Activated CD8-positive, alpha-beta memory T cell treated with anti-CD3 and anti-CD28 coated beads for 36 hours (primary cell): ENCODE results near the gene SBNO2. TPM values are rescaled to one million over a fixed set of nuclear protein-coding genes. Genes with fewer than 3 reads are reported as not detected.

Experiments used
- CTCF ChIA-PET: fragments of 350-600 bp; sonication (Branson Sonifier 250); formaldehyde crosslinking; loops from one replicate; lab custom pipeline; 2021; ENCODE audit warnings: antibody characterized with exemption; lab: Charles Lee
- POLR2A ChIA-PET: fragments of 350-600 bp; sonication (Branson Sonifier 250); formaldehyde crosslinking; loops from one replicate; lab custom pipeline; 2021; ENCODE audit warnings: antibody characterized with exemption; lab: Charles Lee
- total RNA-seq, 2 experiments: library from RNA; stranded (reverse); gene quantifications; one replicate each; pipeline ENCODE4 v1.2.3, GENCODE V29; 2021

Gene SBNO2
- total RNA-seq, 2 experiments from 2014 or later: 56.6 to 59.0 TPM

DNA sequence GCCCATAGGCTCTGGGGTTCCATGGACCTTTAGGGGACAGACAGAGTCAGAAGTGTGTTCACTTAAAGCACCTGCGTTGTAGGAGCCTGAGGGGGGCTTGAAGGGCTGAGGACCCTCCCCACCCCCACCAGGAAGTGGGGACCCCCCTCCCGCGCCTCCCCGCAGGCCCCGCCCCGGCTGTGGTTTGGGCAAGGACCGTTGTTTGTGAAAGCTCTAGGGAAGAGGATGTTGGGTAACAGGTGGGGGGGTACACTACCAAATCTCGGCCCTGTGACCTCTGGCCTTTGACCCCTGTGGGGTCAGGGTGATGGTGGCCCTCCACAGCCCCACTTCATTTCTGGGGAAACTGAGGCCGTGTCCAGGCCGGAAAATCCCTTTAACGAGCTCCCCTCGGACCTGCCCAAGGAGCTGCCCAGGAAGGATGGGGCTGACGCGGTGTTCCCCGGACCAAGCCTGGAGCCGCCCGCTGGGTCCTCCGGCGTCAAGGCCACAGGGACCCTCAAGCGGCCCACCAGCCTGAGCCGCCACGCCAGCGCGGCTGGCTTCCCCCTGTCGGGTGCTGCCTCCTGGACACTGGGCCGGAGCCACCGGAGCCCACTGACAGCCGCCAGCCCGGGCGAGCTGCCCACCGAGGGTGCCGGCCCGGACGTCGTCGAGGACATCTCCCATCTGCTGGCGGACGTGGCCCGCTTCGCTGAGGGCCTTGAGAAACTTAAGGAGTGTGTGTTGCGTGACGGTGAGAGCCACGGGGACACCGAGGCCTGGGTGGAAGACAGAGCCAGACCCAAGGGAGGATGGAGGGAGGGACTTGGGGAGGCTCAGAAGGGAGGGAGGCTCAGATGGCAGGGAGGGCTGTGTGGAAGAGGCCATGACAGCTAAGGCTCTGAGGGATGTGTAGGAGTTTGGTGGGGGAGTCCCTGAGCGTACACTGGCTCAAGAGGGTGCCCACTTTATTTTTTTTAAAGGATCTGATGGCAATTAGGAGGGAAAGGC is 105.8 kb downstream of the SBNO2 start:
- CTCF ChIA-PET: interaction anchor here (1.1 to 2.5 kb wide), 13 partner anchors 9 to 198 kb away, joined by 3 to 17 read pairs (median 7); partner anchors contain the start of gene GPX4
- POLR2A ChIA-PET: interaction anchor here (0.5 to 3.3 kb wide), 12 partner anchors 8 to 63 kb away, joined by 3 to 23 read pairs (median 8); partner anchors contain the start of genes ABCA7, CNN2 and GPX4

DNA sequence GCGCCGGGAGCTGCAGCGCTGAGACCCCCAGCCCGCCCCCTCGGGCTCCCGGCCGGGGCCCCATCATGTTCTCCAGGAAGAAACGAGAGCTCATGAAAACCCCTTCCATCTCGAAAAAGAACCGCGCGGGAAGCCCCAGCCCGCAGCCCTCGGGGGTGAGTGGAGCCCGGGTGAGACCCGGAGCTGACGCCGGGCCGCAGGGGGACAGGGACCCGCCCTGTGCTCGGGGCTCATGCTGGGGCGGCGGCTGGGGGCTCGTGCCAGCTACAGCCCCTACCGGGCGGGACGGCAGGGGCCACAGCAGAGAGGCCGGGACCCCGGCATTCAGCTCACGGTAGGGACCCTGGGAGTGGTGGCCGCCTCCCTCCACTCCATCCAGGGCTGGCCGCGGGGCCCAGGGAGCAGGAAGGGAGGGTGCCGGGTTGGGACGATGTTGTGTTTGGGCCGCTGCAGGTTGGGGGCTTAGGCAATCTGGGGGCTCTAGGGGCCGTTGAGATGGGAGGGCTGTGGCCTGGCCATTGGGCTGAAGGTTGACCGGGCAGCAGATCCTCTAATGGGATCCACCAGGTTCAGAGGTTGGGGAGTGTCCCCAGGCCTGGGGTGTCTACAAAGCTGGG is 106.6 kb downstream of the SBNO2 start:
- ChIA-PET CTCF (interaction anchor here (0.9 to 2.5 kb wide), 16 partner anchors 10 to 199 kb away, joined by 3 to 17 read pairs (median 5); partner anchors contain the start of gene GPX4), POLR2A (interaction anchor here (0.5 to 3.3 kb wide), 15 partner anchors 9 to 201 kb away, joined by 3 to 23 read pairs (median 6); partner anchors contain the start of genes ABCA7, CIRBP, CNN2 and GPX4)

DNA sequence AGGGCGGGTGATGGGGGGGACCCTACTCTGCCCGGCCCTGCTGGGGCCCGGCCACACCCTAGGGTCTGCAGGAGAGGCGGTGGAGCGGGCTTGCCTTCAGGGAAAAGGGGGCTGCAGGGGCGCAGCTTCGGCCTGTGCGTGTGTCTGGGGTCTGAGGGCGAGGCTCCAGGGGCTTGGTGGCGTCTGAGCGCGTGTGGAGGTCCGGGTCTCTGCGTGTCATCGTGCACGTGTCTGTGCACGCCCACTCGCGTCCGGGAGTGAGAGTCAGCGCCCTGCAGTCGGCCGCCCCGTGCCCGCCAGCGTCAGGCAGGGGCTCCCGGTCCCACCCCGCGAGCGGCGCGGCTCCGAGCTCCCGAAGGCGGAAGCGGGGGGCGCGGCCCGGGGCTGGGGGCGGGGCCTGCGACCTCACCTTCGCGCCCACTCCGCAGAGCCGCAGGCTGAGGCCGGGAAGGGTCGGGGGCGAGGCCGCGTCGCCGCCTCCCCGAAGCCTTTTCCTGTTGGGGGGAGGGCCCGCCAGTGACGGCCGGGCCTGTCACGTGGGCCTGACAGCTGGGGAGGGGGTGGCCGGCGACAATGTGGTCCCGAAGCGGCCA is 107.2 kb downstream of the SBNO2 start, which contains the start of gene ARHGAP45:
TSS of gene ARHGAP45 (plus strand) at position 420 of the 593 bp plus-strand sequence. CDS start 239 bp downstream, outside the sequence.
- ChIA-PET CTCF (interaction anchor here (0.9 to 2.5 kb wide), 15 partner anchors 10 to 200 kb away, joined by 3 to 17 read pairs (median 5); partner anchors contain the start of genes GPX4 and WDR18), POLR2A (interaction anchor here (0.5 to 3.3 kb wide), 15 partner anchors 10 to 202 kb away, joined by 3 to 23 read pairs (median 6); partner anchors contain the start of genes ABCA7, CIRBP, CNN2 and GPX4)

DNA sequence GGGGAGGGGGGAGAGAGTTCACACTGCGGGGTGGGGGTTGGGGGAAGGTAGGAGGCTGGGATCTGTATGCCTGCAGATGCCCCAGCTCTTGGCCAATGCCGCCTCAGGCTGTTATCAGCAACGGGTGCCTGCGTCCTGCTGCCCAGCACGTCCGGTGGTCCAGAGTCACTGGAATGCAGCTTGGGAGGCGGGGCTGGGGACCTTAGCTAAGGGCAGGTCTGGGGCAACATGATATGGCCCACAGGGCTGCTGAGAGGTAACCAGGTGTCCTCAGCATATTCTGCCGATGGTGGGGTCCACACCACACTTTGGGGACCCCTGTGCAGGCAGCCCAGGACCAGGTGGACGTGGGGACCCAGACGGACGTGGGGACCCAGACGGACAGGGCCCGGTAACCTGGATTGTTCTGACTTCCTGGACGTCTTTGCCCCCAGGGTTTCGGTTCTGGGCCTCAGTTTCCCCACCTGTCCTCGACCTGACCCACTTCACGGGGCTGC is 107.8 kb downstream of the SBNO2 start:
- CTCF ChIA-PET: interaction anchor here (0.7 to 2.5 kb wide), 15 partner anchors 11 to 200 kb away, joined by 3 to 17 read pairs (median 5); partner anchors contain the start of gene WDR18
- POLR2A ChIA-PET: interaction anchor here (0.5 to 3.3 kb wide), 8 partner anchors 10 to 65 kb away, joined by 3 to 23 read pairs (median 12); partner anchors contain the start of genes ABCA7, CNN2 and GPX4

DNA sequence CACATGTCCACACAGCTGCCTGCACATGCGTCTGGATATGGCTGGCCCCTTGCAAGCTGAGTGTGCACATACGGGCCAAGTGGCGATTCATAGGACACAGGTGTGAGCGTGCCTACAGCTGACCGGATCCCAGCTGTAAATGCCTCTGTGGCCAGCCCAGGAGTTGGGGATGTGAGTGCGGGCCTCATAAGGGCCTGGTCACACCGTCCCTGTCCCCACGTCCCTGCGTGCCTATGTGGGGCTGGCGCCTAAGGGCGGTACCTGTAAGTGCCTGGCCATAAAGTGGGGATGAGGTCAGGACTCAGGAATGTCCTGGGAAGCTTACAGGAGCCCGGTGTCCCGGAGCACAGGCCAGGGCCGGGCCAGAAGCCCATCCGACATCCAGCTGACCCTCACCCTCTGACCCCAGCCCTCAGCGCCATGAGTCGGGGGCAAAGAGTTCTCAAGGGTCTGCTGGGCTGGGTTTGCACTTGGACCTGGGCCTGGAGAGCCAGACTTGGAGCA is 108.4 kb downstream of the SBNO2 start:
- ChIA-PET POLR2A (interaction anchor here (1.0 kb wide), 1 partner anchor 15 kb away, joined by 3 read pairs; no protein-coding TSS in a partner anchor), CTCF (interaction anchor here (0.7 to 2.2 kb wide), 11 partner anchors 22 to 137 kb away, joined by 3 to 10 read pairs (median 4); partner anchors contain the start of gene WDR18)

DNA sequence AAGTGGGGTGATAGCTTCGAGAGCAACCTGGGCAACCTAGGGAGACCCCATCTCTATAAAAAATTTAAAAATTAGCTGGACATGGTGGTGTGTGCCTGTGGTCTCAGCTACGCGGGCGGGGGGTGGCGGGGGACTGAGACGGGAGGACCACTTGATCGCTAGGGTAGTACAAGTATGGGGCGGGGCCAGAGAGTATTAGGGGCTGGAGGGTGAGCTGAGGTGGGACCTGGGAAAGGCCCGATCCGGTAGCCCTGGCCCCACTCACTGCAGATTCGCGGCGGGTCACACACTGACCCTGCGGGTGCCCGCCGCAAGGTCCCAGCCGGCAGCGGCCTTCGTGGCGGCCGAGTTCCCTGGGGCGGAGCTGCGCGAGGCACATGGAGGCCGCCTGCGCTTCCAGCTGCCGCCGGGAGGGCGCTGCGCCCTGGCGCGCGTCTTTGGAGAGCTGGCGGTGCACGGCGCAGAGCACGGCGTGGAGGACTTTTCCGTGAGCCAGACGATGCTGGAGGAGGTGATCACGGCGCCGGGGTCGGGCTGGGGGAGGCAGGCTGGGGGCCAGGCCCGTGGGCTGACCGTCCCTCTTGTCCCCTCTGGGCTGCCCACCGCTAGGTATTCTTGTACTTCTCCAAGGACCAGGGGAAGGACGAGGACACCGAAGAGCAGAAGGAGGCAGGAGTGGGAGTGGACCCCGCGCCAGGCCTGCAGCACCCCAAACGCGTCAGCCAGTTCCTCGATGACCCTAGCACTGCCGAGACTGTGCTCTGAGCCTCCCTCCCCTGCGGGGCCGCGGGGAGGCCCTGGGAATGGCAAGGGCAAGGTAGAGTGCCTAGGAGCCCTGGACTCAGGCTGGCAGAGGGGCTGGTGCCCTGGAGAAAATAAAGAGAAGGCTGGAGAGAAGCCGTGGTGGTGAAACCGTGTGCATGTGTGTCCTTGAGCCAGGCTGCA is 109.1 kb downstream of the SBNO2 start:
- POLR2A ChIA-PET: interaction anchor here (0.6 to 1.1 kb wide), 5 partner anchors 15 to 43 kb away, joined by 3 to 6 read pairs (median 4); no protein-coding TSS in a partner anchor
- CTCF ChIA-PET: interaction anchor here (0.6 to 2.5 kb wide), 19 partner anchors 9 to 308 kb away, joined by 3 to 15 read pairs (median 4); partner anchors contain the start of genes RNU6-2 and WDR18

DNA sequence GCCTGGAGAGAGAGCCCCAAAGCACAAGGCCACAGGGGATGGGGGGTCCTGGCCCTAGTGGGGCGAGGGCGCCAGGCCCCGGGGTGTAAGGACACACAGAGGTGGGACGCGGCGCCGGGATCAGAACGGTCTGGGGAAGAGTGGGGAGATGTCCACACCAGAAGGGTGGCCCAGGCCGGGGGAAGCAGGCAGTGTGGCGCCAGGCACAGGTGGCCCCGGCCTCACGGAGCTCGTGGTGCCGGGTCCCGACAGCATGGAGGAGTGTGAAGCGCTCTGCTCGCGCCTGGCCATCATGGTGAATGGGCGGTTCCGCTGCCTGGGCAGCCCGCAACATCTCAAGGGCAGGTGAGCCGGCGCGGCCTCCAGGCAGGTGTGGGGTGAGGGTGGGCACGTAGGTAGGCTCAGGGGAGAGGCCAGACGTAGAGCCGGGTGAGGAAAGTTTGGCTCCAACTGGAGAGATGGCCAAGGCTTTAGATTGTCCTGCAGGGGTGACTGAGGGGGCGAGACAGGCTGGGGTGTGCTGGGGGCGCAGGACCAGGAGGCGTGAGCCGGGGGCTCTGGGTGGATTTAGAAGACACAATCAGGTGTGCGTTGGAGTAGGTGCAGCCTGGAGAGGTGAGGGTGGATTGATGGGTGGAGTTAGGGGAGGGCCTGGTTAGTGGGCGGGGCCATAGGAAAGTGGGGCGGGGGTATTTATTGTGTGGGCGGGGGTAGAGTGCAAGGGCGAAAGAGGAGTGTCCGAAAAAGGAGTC is 110.0 kb downstream of the SBNO2 start:
- CTCF ChIA-PET: interaction anchor here (0.6 to 2.5 kb wide), 17 partner anchors 8 to 309 kb away, joined by 3 to 15 read pairs (median 4); partner anchors contain the start of gene WDR18
- POLR2A ChIA-PET: interaction anchor here (0.6 to 1.1 kb wide), 5 partner anchors 15 to 44 kb away, joined by 3 to 6 read pairs (median 4); no protein-coding TSS in a partner anchor

DNA sequence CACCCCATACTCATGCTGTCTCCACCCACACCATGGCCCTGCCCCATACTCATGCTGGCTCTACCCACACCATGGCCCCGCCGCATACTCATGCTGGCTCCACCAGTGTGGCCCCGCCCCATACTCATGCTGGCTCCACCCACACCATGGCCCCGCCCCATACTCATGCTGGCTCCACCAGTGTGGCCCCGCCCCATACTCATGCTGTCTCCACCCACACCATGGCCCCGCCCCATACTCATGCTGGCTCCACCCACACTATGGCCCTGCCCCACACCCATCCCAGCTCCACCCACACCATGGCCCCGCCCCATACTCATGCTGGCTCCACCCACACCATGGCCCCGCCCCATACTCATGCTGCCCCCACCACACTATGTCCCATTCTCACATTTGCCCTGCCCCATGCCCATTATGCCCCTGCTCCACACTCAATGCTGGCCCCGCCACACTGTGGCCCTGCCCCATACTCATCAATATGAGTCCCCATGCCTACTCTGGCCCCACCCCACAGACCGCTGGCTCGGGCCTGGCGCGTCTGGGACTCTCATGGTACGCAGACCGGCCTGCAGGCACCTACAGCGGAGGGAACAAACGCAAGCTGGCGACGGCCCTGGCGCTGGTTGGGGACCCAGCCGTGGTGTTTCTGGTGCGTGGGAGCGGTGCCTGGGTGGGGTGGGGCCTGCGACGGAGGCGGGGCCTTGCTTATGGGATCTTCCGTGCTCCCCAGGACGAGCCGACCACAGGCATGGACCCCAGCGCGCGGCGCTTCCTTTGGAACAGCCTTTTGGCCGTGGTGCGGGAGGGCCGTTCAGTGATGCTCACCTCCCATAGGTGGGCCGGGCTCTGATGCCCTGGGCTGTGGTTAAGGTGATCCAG is 110.8 kb downstream of the SBNO2 start:
- POLR2A ChIA-PET: no interaction called here
- CTCF ChIA-PET: interaction anchor here (2.5 kb wide), 1 partner anchor 19 kb away, joined by 11 read pairs; no protein-coding TSS in a partner anchor

DNA sequence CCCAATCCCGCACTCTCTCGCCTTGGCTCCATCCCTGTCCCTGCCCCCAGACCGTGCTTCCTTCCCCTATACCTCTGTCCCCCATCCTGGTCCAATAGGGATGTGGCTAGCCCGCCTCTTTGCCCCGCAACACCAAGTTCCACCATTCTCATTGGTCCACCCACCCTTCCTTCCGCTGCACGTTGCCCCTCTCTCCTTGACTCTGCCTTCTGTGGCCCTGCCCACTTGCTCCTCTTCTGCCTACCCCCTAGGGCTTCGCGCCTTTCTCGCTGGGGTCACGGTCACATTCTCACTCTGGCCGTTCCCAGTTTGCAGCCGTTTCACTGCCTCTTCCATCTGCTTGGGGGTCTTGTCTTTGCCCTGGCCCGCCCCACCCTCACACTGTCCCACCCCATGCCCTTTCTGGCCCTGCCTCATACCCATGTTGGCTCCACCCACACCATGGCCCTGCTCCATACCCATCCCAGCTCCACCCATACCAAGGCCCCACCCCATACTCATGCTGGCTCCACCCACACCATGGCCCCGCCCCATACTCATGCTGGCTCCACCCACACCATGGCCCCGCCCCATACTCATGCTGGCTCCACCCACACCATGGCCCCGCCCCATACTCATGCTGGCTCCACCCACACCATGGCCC is 111.6 kb downstream of the SBNO2 start:
- CTCF ChIA-PET: no interaction called here
- POLR2A ChIA-PET: interaction anchor here (0.5 to 0.6 kb wide), 2 partner anchors 13 to 375 kb away, joined by 9 to 11 read pairs; no protein-coding TSS in a partner anchor

DNA sequence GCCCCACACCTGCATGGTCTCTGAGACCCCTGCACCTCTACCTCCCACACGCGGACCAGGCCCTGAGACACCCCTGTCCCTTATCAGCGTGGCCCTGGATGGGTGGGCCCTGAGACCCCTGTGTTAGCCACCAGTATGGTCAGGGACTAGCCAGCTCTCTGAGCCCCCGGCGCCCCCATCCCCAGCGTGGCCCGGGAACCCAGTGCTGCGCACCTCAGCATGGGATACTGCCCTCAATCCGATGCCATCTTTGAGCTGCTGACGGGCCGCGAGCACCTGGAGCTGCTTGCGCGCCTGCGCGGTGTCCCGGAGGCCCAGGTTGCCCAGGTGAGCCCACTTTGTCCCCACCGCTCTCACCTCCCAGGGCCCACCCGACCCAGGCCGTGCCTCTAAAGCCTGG is 112.1 kb downstream of the SBNO2 start:
- POLR2A ChIA-PET: interaction anchor here (0.5 to 0.6 kb wide), 2 partner anchors 13 to 375 kb away, joined by 9 to 11 read pairs; no protein-coding TSS in a partner anchor
- CTCF ChIA-PET: no interaction called here

DNA sequence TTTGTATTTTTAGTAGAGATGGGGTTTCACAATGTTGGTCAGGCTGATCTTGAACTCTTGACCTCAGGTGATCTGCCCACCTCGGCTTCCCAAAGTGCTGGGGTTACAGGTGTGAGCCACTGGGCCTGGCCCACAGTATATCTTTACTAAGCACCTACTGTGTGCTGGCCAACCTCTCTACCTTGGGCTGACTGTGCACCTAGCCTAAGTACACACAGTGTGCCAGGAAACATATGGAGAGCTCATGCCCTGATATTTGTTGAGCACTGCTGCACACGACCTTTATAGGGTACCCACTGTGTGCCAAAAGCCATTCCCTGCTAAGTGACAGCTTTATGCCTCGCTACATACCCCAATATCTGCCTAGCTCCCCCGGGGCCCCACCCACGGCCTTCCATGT is 113.4 kb downstream of the SBNO2 start:
- POLR2A ChIA-PET: no interaction called here
- CTCF ChIA-PET: interaction anchor here (0.7 to 1.1 kb wide), 2 partner anchors 17 to 65 kb away, joined by 3 read pairs; no protein-coding TSS in a partner anchor

DNA sequence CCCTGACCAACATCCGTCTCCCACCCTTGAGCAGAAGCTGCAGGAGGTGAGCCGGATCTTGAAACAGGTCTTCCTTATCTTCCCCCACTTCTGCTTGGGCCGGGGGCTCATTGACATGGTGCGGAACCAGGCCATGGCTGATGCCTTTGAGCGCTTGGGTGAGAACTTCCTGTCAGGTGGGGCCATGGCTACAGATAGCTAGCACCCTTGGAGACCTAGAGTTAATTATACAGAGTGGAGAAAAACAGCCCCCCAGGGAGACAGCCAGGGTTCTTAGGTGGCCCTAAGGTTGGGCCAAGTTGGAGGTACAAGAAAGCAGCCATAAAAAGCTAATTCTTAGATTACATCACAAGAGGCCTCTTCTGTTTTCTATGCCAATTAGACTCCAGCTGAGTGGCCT is 116.0 kb downstream of the SBNO2 start:
- CTCF ChIA-PET: interaction anchor here (0.8 to 1.8 kb wide), 4 partner anchors 10 to 208 kb away, joined by 3 to 5 read pairs (median 4); no protein-coding TSS in a partner anchor
- POLR2A ChIA-PET: interaction anchor here (1.1 kb wide), 1 partner anchor 33 kb away, joined by 3 read pairs; no protein-coding TSS in a partner anchor
